ENCODE data around the gene SPSB1. TPM values are rescaled to one million over a fixed set of nuclear protein-coding genes. Genes with fewer than 3 reads are reported as not detected.

Gene SPSB1
- total RNA-seq, 1 experiment from 2014 or later, result 14.3 TPM

- no peak for DNase-seq (ENCODE audit: low read depth)
These were observed 7.9 kb downstream of the SPSB1 start for GRCh38 chr1:9300573-9300972.

- peak; percentile 99 for DNase-seq (ENCODE audit: low read depth)
These were observed 10.2 kb downstream of the SPSB1 start for GRCh38 chr1:9302745-9303524.

DNA sequence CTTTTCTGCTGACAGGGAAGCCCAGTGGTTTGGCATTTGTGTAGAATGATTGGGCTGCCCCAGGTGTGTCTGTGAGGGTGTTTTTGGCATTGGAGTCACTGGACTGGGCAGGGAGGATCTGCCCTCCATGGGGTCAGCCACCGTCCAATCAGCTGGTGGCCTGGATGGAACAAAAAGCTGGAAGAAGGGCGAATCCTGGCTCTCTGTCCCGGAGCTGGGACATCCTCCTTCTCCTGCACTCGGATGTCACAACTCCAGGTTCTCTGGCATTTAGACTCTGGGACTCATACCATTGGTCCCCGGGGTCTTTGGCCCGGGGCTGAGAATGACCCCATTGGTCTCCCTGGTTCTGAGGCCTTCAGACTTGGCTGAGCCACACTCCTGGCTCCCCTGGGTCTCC lies 11.2 kb downstream of the SPSB1 start:
- no peak for DNase-seq (ENCODE audit: low read depth)

- DNase-seq (ENCODE audit: low read depth), result no peak
These were observed 12.5 kb downstream of the SPSB1 start for GRCh38 chr1:9305216-9305615.

- DNase-seq (ENCODE audit: low read depth), result no peak
These were observed 13.3 kb downstream of the SPSB1 start for GRCh38 chr1:9306006-9306405.

DNA sequence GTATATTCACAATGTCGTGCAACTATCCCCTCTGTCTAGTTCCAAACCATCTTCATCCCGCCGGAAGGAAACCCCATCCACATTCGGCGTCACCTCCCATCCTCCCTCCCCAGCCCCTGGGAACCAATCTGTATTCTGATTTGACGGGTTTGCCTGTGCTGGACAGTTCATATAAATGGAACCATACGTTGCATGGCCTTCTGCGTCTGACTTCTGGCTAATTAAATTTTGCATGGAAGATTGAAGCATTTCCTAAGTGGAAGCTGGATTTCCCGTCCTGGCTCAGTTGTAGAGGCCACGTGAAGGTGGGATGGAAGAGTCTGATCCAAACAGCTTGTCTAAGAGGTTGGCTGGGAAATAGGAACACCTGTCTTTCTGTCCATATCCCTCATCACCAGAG lies 14.6 kb downstream of the SPSB1 start:
- no peak for DNase-seq (ENCODE audit: low read depth)

- no peak for DNase-seq (ENCODE audit: low read depth)
These were observed 15.6 kb downstream of the SPSB1 start for GRCh38 chr1:9308236-9308785.

DNA sequence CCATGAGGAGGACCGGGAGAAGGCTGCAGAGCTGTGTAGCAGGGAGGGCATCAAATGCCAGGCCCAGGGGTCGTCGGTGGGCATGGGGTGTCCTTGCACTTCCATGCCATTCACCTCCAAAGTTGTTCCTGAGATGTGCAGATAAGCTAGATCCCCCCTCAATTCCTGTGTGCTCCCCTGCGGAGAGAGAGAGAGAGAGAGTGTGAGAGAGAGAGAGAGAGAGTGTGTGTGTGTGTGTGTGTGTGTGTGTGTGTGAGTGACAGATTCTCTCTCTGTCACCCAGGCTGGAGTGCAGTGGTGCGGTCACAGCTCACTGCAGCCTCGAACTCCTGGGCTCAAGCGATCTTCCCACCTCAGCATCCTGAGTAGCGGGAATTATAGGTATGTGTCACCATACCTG lies 16.4 kb downstream of the SPSB1 start:
- no peak for DNase-seq (ENCODE audit: low read depth)

GRCh38 chr1:9309991-9310390 lies 17.3 kb downstream of the SPSB1 start:
- DNase-seq (ENCODE audit: low read depth), result no peak

GRCh38 chr1:9311029-9311428 lies 18.3 kb downstream of the SPSB1 start:
- no peak for DNase-seq (ENCODE audit: low read depth)

DNA sequence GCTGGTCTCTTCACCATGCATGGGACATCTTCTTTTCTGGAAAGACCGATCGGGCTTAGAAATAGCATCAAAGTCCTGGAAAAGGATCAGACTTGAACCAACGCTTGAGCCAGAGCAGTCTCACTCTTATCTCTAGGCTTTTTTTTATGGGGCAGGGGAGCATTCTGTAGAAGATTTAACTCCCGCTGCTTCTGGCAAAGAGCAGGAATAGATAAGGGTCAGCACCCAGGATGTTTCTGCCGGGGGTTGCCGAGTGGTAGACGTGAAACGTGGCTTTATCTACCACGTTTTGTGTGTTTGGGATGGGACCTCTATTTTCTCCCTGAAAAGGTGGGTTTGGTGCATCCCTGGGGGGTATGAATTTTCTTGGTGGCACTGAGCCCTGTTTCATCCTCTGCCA lies 18.8 kb downstream of the SPSB1 start:
- DNase-seq (ENCODE audit: low read depth), result no peak

DNA sequence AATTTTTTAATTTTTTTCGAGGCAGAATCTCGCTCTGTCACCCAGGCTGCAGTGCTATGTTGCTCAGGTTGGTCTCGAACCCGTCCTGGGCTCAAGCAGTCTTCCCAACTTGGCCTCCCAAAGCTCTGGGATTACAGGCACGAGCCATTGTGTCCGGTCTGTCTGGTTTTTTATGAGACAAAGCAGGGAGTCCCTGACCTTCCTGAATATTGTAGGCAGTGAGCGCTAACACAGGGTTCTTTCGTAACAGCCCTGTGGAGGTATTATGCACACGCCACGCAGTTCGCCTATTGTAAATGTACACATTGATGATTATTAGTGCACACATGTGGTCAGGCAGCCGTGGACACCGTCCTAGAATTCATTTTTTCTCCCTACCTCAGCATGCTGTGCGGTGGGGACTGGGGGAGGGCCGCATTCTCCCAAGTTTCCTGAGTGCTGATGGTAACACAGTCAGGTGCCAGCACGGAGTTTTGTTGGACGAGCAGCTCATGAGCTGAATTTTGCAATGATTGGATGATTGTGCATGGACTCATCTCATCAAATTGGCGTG lies 19.6 kb downstream of the SPSB1 start:
- no peak for DNase-seq (ENCODE audit: low read depth)

DNA sequence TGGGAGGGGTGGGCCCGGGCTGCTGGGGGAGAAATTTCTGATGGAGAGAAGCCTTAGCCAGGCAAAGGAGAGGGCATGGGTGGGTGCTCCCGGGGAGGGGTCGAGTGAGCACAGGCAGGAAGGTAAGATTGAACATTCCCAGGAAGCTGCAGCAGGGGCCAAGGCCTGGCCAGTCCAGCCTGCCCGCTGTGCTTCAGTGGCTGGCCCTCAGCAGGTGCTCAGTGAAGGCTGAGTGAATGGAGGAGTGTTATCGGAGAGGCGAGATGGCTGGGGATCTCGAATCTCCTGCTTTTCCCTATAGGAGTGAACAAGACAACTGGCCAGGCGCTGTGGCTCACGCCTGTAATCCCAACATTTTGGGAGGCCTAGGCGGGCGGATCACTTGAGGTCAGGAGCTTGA lies 20.9 kb downstream of the SPSB1 start:
- DNase-seq (ENCODE audit: low read depth), result no peak

GRCh38 chr1:9314111-9314510 lies 21.4 kb downstream of the SPSB1 start:
- no peak for DNase-seq (ENCODE audit: low read depth)

- no peak for DNase-seq (ENCODE audit: low read depth)
These were observed 22.2 kb downstream of the SPSB1 start for GRCh38 chr1:9314711-9315379.

DNA sequence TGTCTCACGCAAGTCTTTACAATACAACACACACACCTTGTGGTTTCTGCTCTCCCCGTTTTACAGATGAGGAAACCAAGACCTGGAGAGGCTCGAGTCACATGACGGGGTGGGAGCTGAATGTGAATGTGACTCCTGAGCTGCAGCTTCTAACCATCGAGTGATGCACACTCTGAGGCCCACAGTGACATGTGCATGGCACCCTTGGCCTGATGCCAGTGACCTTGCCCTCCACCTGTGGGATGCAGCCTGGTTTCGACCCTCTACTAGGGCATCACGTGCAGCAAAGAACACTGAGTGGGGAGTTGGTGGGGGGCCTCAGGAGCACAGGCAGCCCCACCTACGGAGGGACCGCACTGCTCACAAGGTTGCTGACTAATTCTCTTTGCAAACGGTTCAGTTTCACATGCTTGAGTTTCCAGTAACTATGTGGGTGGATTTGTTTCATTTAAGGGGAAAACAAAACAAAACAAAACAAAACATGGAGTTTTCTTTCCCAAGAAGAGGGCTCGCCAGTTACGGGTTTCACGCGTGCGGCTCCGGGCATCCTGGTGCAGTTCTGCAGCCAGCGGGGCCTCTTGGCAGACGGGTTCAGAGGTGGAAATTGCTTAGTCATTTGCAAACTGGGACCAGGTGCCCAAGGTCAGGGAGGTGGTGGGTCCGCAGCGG lies 22.9 kb downstream of the SPSB1 start:
- DNase-seq (ENCODE audit: low read depth), result peak; percentile 90

GRCh38 chr1:9316080-9316444 lies 23.4 kb downstream of the SPSB1 start:
- DNase-seq (ENCODE audit: low read depth), result peak; percentile 61

- no peak for DNase-seq (ENCODE audit: low read depth)
These were observed 23.8 kb downstream of the SPSB1 start for GRCh38 chr1:9316512-9316911.

DNA sequence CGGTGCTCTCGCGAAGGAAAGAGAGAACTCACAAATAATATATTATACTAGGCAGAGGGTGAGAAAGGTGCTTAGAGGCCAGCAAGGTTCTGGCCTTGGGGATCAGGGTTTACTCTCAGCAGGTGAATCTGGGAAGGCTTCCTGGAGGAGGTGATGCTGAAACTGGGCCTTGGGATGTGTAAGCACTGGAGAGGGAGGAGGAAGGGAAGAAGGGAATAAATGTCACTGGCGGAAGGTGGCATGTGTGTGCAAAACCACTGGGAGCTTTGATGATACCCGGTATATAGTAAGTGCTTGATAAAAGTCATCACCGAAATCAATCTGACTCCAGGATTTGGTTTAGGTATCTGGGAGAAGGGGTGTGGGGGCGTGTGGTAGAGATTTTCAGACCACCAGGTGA lies 24.4 kb downstream of the SPSB1 start:
- no peak for DNase-seq (ENCODE audit: low read depth)

- DNase-seq (ENCODE audit: low read depth), result peak; percentile 89
These were observed 25.1 kb downstream of the SPSB1 start for GRCh38 chr1:9317591-9318417.

- DNase-seq (ENCODE audit: low read depth), result no peak
These were observed 26.6 kb downstream of the SPSB1 start for GRCh38 chr1:9319208-9319788.

All from M059J (cell line).